ENCODE results near the gene HSPH1. TPM values are rescaled to one million over a fixed set of nuclear protein-coding genes. Genes with fewer than 3 reads are reported as not detected.

The HSPH1 gene
- total and polyA plus RNA-seq, 9 donors, result 38.1 to 95.1 (median 69.2) TPM

DNA sequence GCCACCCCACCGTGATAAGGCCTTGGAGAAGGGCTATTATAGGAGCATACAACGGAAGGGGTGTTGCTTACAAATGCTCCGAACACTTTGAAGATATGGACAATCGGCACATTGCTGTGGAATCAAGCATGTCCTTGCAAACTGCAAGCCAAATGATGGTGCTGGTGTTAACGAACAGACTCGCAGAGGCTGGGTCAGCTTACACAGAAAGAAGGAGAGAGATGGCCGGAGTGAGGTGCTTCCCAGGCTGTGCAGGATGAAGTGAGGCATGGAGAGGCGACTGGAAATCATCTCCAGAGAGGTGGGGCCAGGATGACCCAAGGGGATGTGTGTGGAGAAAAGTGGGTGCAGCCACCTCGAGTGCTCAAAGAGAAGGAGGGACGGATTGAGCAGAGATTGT, 42.2 kb downstream of the HSPH1 start:
- Histone ChIP-seq H3K27me3 (ENCODE audit: control insufficient read depth, insufficient read depth, low read length) (peaks cover 15% of the 10 kb centered on the region), H3K36me3 (ENCODE audit: control insufficient read depth, insufficient read depth, low read length) (no peaks in the 10 kb centered on the region), H3K4me3 (ENCODE audit: low read length) (no peak overlapping the region), H3K4me1 (ENCODE audit: control insufficient read depth, insufficient read depth, low read length) (no peaks in the 10 kb centered on the region), H3K9me3 (replicated peaks; ENCODE audit: control insufficient read depth, low read depth, low read length) (no peaks in the 10 kb centered on the region), H3K27ac (ENCODE audit: low read length) (no peak overlapping the region)
- no peak for DNase-seq
- WGBS (ENCODE audit: insufficient coverage), result 61% methylated on average over 10 of the region's 10 CpGs

DNA sequence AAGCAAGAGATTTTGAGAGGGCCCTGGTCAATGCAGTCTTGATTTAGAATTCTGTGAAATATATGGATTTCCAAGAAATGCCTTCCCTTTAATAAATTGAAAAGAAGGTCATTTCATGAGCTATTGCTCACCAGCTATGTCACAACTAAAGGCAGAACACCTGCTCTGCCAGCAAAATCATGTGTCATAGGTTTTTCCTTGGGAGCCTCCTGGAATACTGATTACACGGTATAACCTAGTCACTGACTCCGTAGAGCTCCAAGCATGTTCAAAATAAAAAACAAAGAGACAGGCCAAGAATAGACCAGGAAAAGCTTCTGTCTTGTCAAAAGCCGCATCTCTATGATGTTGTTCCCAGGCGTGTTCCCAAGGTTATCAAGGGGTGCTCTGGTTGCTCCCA, 45.5 kb downstream of the HSPH1 start:
- DNase-seq, result no peak
- Histone ChIP-seq H3K27me3 (ENCODE audit: control insufficient read depth, insufficient read depth, low read length) (peaks cover 11% of the 10 kb centered on the region), H3K4me1 (ENCODE audit: control insufficient read depth, insufficient read depth, low read length) (no peaks in the 10 kb centered on the region), H3K9me3 (replicated peaks; ENCODE audit: control insufficient read depth, low read depth, low read length) (no peaks in the 10 kb centered on the region), H3K27ac (ENCODE audit: low read length) (no peak overlapping the region), H3K36me3 (ENCODE audit: control insufficient read depth, insufficient read depth, low read length) (no peaks in the 10 kb centered on the region), H3K4me3 (ENCODE audit: low read length) (no peak overlapping the region)
- WGBS (ENCODE audit: insufficient coverage), result 71% methylated on average over 4 of the region's 4 CpGs

DNA sequence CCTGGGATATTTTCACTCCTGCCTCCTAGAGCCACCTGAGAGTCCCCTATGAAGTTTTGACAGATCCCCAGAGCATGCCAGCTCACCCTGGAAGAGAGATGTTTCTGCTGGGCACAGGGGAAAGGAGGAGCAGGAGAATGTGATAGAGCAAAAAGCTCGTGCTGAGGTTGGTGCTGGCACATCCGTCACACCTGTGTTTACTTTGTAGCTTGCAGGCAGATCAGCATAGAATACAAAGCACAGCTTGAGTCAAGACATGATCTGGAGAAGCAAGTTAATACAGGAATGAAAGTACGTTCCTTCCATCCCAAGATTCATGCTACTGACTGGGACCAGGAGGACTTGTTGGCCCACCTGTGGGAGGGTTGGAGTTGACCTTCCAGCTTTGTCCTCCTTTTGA, 46.1 kb downstream of the HSPH1 start:
- H3K27ac ChIP-seq (ENCODE audit: low read length), result no peak overlapping the region
- H3K27me3 ChIP-seq (ENCODE audit: control insufficient read depth, insufficient read depth, low read length), result peaks cover 11% of the 10 kb centered on the region
- H3K9me3 ChIP-seq (replicated peaks; ENCODE audit: control insufficient read depth, low read depth, low read length), result no peaks in the 10 kb centered on the region
- WGBS (ENCODE audit: insufficient coverage), result 63% methylated on average over 2 of the region's 3 CpGs
- no peaks in the 10 kb centered on the region for H3K36me3 ChIP-seq (ENCODE audit: control insufficient read depth, insufficient read depth, low read length)
- H3K4me3 ChIP-seq (ENCODE audit: low read length), result no peak overlapping the region
- H3K4me1 ChIP-seq (ENCODE audit: control insufficient read depth, insufficient read depth, low read length), result no peaks in the 10 kb centered on the region
- DNase-seq, result no peak

DNA sequence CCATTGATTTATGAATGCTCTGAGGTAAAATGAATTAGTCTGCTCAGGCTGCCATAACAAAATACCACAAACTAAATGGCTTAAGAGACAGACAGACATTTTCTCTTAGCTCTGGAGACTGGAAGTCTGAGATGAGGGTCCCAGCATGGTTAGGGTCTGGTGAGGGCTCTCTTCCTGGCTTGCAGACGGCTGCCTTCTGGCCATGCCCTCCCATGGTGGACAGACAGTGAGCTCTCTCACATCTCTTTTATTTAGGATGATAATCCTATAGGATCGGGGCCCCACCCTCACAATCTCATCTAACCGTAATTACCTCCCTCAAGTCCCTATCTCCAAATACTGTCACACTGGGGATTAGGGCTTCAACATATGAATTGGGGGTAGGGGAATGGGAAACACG, 47.1 kb downstream of the HSPH1 start:
- H3K27me3 ChIP-seq (ENCODE audit: control insufficient read depth, insufficient read depth, low read length), result peaks cover 11% of the 10 kb centered on the region
- WGBS (ENCODE audit: insufficient coverage), result no CpG with 5 or more reads among the region's 4 CpGs
- no peaks in the 10 kb centered on the region for H3K36me3 ChIP-seq (ENCODE audit: control insufficient read depth, insufficient read depth, low read length)
- no peaks in the 10 kb centered on the region for H3K4me1 ChIP-seq (ENCODE audit: control insufficient read depth, insufficient read depth, low read length)
- DNase-seq, result no peak
- H3K4me3 ChIP-seq (ENCODE audit: low read length), result no peak overlapping the region
- H3K9me3 ChIP-seq (replicated peaks; ENCODE audit: control insufficient read depth, low read depth, low read length), result no peaks in the 10 kb centered on the region
- H3K27ac ChIP-seq (ENCODE audit: low read length), result no peak overlapping the region

DNA sequence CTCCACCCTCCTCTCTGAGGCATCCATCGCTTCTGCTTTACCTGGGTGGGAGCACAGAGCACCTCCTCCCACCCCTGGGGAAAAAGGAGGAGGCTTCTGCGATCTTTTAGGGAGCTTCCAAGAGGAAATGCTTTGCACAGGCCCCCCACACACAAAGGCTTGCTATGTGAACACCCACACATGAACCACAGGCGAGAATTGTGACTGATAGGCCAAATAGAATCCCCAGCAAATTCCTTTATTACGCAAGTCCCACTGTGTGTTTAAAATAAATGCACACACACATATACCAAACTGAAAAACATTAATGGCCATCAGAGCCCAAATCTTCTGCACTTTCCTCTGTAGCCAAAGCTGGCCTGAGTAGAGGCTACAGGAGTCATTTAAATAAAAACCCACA, 50.6 kb downstream of the HSPH1 start:
- no peaks in the 10 kb centered on the region for H3K36me3 ChIP-seq (ENCODE audit: control insufficient read depth, insufficient read depth, low read length)
- 86% methylated on average over 1 of the region's 4 CpGs for WGBS (ENCODE audit: insufficient coverage)
- DNase-seq, result no peak
- H3K4me3 ChIP-seq (ENCODE audit: low read length), result no peak overlapping the region
- H3K4me1 ChIP-seq (ENCODE audit: control insufficient read depth, insufficient read depth, low read length), result no peaks in the 10 kb centered on the region
- no peaks in the 10 kb centered on the region for H3K9me3 ChIP-seq (replicated peaks; ENCODE audit: control insufficient read depth, low read depth, low read length)
- peaks cover 2% of the 10 kb centered on the region for H3K27me3 ChIP-seq (ENCODE audit: control insufficient read depth, insufficient read depth, low read length)
- no peak overlapping the region for H3K27ac ChIP-seq (ENCODE audit: low read length)

DNA sequence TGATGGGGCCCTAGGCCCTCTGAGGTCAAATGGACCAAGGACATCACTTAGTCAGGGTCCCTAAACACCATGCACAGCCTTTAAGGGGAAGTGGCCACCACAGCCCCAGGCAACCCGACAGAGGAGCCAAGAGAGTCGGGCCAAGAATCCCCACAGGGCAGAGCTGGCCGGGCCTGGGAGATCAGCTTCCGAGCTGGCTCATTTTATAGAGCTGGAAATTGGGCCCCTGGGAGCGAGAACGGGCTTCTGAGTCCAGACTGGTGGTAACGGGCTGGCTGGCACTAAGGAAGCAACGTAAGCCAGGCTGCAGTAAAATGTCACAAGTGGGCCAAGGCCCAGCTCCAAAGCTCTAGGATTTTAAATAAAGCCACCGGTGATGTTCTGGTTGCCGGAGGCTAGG, 51.1 kb downstream of the HSPH1 start:
- WGBS (ENCODE audit: insufficient coverage), result 46% methylated on average over 10 of the region's 10 CpGs
- Histone ChIP-seq H3K4me3 (ENCODE audit: low read length) (no peak overlapping the region), H3K36me3 (ENCODE audit: control insufficient read depth, insufficient read depth, low read length) (no peaks in the 10 kb centered on the region), H3K27ac (ENCODE audit: low read length) (no peak overlapping the region), H3K9me3 (replicated peaks; ENCODE audit: control insufficient read depth, low read depth, low read length) (no peaks in the 10 kb centered on the region), H3K4me1 (ENCODE audit: control insufficient read depth, insufficient read depth, low read length) (no peaks in the 10 kb centered on the region), H3K27me3 (ENCODE audit: control insufficient read depth, insufficient read depth, low read length) (peaks cover 2% of the 10 kb centered on the region)
- DNase-seq, result no peak

DNA sequence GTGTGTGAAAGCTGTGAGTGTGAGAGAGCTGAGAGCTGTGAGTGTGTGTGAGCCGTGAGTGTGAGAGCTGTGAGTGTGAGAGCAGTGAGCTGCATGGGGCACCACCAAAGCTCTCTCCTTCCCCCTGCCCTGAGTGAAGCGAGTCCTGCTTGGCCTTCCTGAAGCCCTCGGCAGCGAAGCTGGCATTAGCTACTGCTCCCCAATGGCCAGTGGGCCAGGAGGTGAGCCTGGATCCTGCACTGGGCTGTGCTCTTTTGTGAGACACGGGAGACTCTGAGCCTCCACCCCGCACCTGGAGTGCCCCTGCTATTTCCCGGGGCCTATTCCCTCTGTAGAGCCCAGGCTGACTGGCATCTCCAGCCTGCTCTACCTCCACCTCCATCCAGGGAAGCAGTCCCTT, 51.5 kb downstream of the HSPH1 start:
- Histone ChIP-seq H3K4me3 (ENCODE audit: low read length) (no peak overlapping the region), H3K36me3 (ENCODE audit: control insufficient read depth, insufficient read depth, low read length) (no peaks in the 10 kb centered on the region), H3K9me3 (replicated peaks; ENCODE audit: control insufficient read depth, low read depth, low read length) (no peaks in the 10 kb centered on the region), H3K27ac (ENCODE audit: low read length) (no peak overlapping the region), H3K4me1 (ENCODE audit: control insufficient read depth, insufficient read depth, low read length) (no peaks in the 10 kb centered on the region), H3K27me3 (ENCODE audit: control insufficient read depth, insufficient read depth, low read length) (peaks cover 2% of the 10 kb centered on the region)
- whole genome bisulfite sequencing (ENCODE audit: insufficient coverage), result 93% methylated on average over 3 of the region's 7 CpGs
- no peak for DNase-seq

DNA sequence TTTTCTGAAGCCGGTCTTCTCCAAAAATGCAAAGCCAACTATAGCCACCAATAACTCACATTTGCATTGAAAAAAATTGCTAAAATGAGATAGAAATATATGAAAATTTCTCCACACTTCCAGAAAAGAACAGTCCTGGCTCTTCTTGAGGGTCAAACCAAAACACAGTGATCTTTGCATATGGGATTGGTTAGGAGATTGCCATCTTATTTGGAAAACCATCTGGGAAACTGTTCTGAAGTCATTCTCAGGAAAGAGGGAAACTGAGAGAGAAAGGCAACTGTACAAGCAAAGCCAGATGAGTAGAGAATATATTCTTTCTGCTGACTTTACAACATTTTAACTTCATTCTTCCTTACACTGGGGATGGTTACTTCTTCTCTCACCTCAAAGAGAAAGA, 54.6 kb downstream of the HSPH1 start:
- no CpG with 5 or more reads among the region's 1 CpG for WGBS (ENCODE audit: insufficient coverage)
- DNase-seq, result no peak
- Histone ChIP-seq H3K27ac (ENCODE audit: low read length) (no peak overlapping the region), H3K9me3 (replicated peaks; ENCODE audit: control insufficient read depth, low read depth, low read length) (no peaks in the 10 kb centered on the region), H3K4me3 (ENCODE audit: low read length) (no peak overlapping the region), H3K4me1 (ENCODE audit: control insufficient read depth, insufficient read depth, low read length) (no peaks in the 10 kb centered on the region), H3K27me3 (ENCODE audit: control insufficient read depth, insufficient read depth, low read length) (peaks cover 2% of the 10 kb centered on the region), H3K36me3 (ENCODE audit: control insufficient read depth, insufficient read depth, low read length) (no peaks in the 10 kb centered on the region)

DNA sequence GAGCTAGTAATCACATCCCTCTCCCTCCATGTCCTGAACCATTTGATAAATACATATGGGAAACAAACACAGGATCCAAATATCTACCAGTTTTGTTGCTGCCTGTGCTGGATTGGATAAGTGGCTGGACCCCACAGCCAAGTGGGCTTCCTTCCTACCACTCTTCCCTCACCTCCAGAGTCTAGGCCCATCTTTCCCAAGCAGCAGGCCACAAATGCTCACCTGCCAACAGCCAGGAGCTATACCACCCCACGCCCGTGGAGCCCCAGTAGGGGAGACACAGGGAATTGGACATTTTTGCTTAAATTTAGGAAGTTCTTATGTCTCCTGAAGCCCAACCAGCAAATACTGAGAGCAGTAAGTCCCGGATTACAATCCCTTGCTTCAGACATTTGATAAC, 55.8 kb downstream of the HSPH1 start:
- 33% methylated on average over 1 of the region's 3 CpGs for WGBS (ENCODE audit: insufficient coverage)
- Histone ChIP-seq H3K27ac (ENCODE audit: low read length) (no peak overlapping the region), H3K36me3 (ENCODE audit: control insufficient read depth, insufficient read depth, low read length) (no peaks in the 10 kb centered on the region), H3K4me3 (ENCODE audit: low read length) (no peak overlapping the region), H3K9me3 (replicated peaks; ENCODE audit: control insufficient read depth, low read depth, low read length) (no peaks in the 10 kb centered on the region), H3K4me1 (ENCODE audit: control insufficient read depth, insufficient read depth, low read length) (no peaks in the 10 kb centered on the region), H3K27me3 (ENCODE audit: control insufficient read depth, insufficient read depth, low read length) (peaks cover 2% of the 10 kb centered on the region)
- DNase-seq, result no peak

DNA sequence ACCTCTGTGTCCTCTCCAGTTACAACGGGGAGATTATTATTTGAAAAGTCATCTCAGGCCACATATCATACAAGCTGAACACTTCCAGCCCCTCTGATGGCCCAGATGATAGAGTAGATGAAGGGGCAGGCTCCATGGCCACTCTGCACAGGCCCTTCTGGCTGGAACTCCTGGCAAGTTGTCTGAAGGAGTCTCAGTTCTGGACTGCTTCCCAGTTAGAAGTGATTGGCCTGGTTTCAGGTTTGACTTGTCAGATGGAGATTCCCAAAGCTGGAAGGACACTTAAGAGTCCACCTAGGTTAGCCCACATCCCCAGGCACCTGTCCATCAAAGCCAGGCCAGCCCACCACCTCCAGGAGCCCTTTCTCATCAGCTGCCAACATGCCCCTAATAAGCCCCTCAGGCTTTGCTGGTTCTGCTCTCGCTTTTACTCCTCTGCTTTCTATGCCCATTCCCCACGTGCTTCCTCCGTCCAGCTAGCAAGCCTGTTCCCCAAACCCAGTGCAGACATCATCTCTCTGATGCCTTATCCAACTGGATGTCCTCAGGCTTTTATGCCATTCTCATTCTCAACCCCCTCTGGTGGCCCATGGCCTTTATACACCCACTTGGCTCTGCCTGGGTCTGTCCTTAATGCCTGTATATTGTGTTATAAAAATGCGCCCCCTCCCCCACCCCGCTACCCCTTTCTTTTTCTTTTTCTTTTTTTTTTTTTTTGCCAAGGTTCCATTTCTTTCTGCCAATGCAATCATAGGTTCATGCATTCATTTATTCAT, 56.5 kb downstream of the HSPH1 start:
- H3K27me3 ChIP-seq (ENCODE audit: control insufficient read depth, insufficient read depth, low read length), result peaks cover 2% of the 10 kb centered on the region
- WGBS (ENCODE audit: insufficient coverage), result 77% methylated on average over 3 of the region's 6 CpGs
- no peaks in the 10 kb centered on the region for H3K36me3 ChIP-seq (ENCODE audit: control insufficient read depth, insufficient read depth, low read length)
- peak; percentile 36 for DNase-seq
- no peaks in the 10 kb centered on the region for H3K9me3 ChIP-seq (replicated peaks; ENCODE audit: control insufficient read depth, low read depth, low read length)
- H3K4me3 ChIP-seq (ENCODE audit: low read length), result no peak overlapping the region
- peaks cover 2% of the 10 kb centered on the region for H3K4me1 ChIP-seq (ENCODE audit: control insufficient read depth, insufficient read depth, low read length)
- no peak overlapping the region for H3K27ac ChIP-seq (ENCODE audit: low read length)

DNA sequence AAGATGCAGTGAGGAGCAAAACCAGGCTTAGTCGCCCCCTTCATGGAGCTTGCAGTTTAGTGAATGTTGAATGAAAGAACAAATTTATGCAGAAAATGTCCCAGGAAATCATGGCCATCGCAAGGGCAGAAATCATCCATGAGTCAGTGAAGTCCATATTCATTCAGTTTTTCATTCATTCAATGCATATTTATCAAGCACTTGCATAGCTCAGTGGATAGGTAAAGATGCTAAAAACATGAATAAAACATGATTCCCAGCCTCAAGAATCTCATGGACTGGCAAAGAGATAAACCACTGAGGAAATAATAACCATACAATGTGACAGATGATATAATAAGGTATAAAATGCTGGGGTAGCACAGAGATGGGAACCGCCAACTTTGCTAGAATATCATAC, 58.8 kb downstream of the HSPH1 start:
- H3K4me1 ChIP-seq (ENCODE audit: control insufficient read depth, insufficient read depth, low read length), result peaks cover 2% of the 10 kb centered on the region
- H3K27me3 ChIP-seq (ENCODE audit: control insufficient read depth, insufficient read depth, low read length), result peaks cover 2% of the 10 kb centered on the region
- 60% methylated on average over 1 of the region's 3 CpGs for WGBS (ENCODE audit: insufficient coverage)
- no peak for DNase-seq
- H3K9me3 ChIP-seq (replicated peaks; ENCODE audit: control insufficient read depth, low read depth, low read length), result no peaks in the 10 kb centered on the region
- no peaks in the 10 kb centered on the region for H3K36me3 ChIP-seq (ENCODE audit: control insufficient read depth, insufficient read depth, low read length)
- H3K4me3 ChIP-seq (ENCODE audit: low read length), result no peak overlapping the region
- no peak overlapping the region for H3K27ac ChIP-seq (ENCODE audit: low read length)
